ENCODE results near the gene CISD3.

CISD3 gene

GRCh38 chr17:38729886-38730525, at the start of gene CISD3:
Gene CISD3, plus strand, starts transcription at chr17:38730341. Its CDS starts 18 bp downstream, at chr17:38730359.
- peak; percentile 71 for DNase-seq (ENCODE audit: low read depth in 2 of 2)

- no peak for DNase-seq (ENCODE audit: low read depth in 2 of 2)
Measured at GRCh38 chr17:38681096-38681495, 49.0 kb upstream of the CISD3 start.

- no peak for DNase-seq (ENCODE audit: low read depth in 2 of 2)
Measured at GRCh38 chr17:38685491-38685890, 44.6 kb upstream of the CISD3 start.

- DNase-seq (ENCODE audit: low read depth in 2 of 2): no peak
Measured at GRCh38 chr17:38687286-38687685, 42.9 kb upstream of the CISD3 start.

GRCh38 chr17:38690386-38690785, 39.8 kb upstream of the CISD3 start:
- no peak for DNase-seq (ENCODE audit: low read depth in 2 of 2)

GRCh38 chr17:38691154-38691553, 39.0 kb upstream of the CISD3 start:
- no peak for DNase-seq (ENCODE audit: low read depth in 2 of 2)

- DNase-seq (ENCODE audit: low read depth in 2 of 2): no peak
Measured at GRCh38 chr17:38693700-38694329, 36.3 kb upstream of the CISD3 start.

- no peak for DNase-seq (ENCODE audit: low read depth in 2 of 2)
Measured at GRCh38 chr17:38697061-38697820, 32.9 kb upstream of the CISD3 start.

- no peak for DNase-seq (ENCODE audit: low read depth in 2 of 2)
Measured at GRCh38 chr17:38698760-38699159, 31.4 kb upstream of the CISD3 start.

GRCh38 chr17:38701504-38702165, 28.5 kb upstream of the CISD3 start:
- DNase-seq (ENCODE audit: low read depth in 2 of 2): peak in 1 of 2 donors; percentile 40

GRCh38 chr17:38702166-38702915, 27.8 kb upstream of the CISD3 start:
- DNase-seq (ENCODE audit: low read depth in 2 of 2): peak; percentile 64 to 69

GRCh38 chr17:38702916-38703741, 27.0 kb upstream of the CISD3 start:
- DNase-seq (ENCODE audit: low read depth in 2 of 2): no peak

GRCh38 chr17:38703742-38704605, 26.2 kb upstream of the CISD3 start:
- peak; percentile 32 to 42 for DNase-seq (ENCODE audit: low read depth in 2 of 2)

- DNase-seq (ENCODE audit: low read depth in 2 of 2): peak; percentile 52 to 60
Measured at GRCh38 chr17:38704606-38705522, 25.3 kb upstream of the CISD3 start, which contains the start of gene MLLT6. Gene MLLT6, plus strand, starts transcription at chr17:38705273. Its CDS starts 360 bp downstream, at chr17:38705633.

GRCh38 chr17:38705523-38705802, 24.7 kb upstream of the CISD3 start:
- no peak for DNase-seq (ENCODE audit: low read depth in 2 of 2)

- no peak for DNase-seq (ENCODE audit: low read depth in 2 of 2)
Measured at GRCh38 chr17:38705803-38706504, 24.2 kb upstream of the CISD3 start.

- no peak for DNase-seq (ENCODE audit: low read depth in 2 of 2)
Measured at GRCh38 chr17:38706505-38707216, 23.5 kb upstream of the CISD3 start.
